ENCODE data around the gene SPATA12. TPM values are rescaled to one million over a fixed set of nuclear protein-coding genes. Genes with fewer than 3 reads are reported as not detected.

SPATA12 gene
- polyA plus RNA-seq, 1 experiment, result not detected

DNA sequence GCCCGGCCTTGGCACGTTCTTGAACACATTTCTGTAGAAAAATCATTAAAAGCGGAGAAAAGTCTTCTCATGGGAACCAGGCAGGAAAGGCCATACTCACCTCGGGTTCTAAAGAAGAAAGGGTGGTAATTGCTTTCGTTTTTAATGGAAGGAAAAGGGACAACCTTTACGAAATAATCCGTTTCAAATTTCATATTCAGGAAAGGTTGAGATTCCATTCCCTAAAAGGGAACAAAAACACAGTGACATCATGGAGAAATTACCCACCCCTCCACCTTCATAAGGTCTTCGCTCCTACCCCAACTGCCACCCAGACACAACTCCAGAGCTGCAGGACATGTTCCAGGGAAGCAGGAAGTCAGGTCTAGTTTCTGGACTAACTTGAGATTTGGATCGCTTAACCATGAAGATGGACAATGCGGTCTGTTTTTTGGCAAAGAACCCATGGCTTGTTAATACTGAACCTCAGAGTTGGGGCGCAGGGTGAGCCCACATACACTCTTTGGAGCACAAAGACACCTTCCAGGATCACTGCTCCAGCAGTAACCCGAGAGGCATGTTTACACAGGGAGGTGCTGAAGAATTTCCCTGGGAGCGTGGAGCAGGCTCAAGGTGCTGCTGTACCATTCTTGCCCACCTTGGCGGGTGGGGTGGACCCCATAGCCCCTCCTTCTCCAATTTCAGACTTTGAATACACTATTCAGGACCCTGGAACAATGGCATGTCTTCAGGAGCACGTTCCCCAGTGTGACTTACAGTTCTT, 49.2 kb downstream of the SPATA12 start:
- TF ChIP-seq, protein P1, sequence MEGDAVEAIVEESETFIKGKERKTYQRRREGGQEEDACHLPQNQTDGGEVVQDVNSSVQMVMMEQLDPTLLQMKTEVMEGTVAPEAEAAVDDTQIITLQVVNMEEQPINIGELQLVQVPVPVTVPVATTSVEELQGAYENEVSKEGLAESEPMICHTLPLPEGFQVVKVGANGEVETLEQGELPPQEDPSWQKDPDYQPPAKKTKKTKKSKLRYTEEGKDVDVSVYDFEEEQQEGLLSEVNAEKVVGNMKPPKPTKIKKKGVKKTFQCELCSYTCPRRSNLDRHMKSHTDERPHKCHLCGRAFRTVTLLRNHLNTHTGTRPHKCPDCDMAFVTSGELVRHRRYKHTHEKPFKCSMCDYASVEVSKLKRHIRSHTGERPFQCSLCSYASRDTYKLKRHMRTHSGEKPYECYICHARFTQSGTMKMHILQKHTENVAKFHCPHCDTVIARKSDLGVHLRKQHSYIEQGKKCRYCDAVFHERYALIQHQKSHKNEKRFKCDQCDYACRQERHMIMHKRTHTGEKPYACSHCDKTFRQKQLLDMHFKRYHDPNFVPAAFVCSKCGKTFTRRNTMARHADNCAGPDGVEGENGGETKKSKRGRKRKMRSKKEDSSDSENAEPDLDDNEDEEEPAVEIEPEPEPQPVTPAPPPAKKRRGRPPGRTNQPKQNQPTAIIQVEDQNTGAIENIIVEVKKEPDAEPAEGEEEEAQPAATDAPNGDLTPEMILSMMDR (IDR thresholded peaks at IDR 0.05; ENCODE audit: insufficient read depth, low read depth, low read length), result no peak
- ChIA-PET POLR2A (no interaction called here), CTCF (interaction anchor here (0.9 to 3.2 kb wide), 3 partner anchors 8 to 104 kb away, joined by 3 to 18 read pairs (median 3); no protein-coding TSS in a partner anchor)
- no peaks in the 10 kb centered on the region for H3K27me3 ChIP-seq (ENCODE audit: control insufficient read depth, insufficient read depth, low read length)
- no peak overlapping the region for H3K4me3 ChIP-seq (ENCODE audit: low read depth, low read length)
- DNase-seq (ENCODE audit: low read depth), result no peak
- H3K36me3 ChIP-seq (ENCODE audit: control insufficient read depth, insufficient read depth, low read length), result no peaks in the 10 kb centered on the region

DNA sequence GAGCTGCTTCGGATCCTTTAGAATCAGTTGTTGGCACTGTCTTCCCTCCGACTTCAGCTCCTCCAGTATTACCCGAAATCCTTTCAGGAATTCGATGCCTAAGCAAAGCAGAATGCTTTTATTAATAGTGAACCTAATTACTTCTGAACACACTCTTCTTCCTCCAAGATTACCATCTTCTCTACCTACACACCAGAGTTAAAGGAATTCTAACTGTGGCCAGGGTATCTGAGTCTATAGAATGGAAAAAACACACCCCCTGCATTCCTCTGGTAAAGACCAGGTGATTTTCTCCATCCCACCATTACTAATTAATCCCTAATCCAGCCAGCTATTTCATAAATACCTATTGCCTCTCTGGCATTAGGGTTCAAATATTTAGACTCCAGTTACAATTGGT, 49.8 kb downstream of the SPATA12 start:
- POLR2A ChIA-PET, result no interaction called here
- CTCF ChIA-PET, result interaction anchor here (0.9 to 3.2 kb wide), 3 partner anchors 9 to 105 kb away, joined by 3 to 18 read pairs (median 3); no protein-coding TSS in a partner anchor
- TF ChIP-seq, protein P1 (IDR thresholded peaks at IDR 0.05; ENCODE audit: insufficient read depth, low read depth, low read length), result no peak
- no peak overlapping the region for H3K4me3 ChIP-seq (ENCODE audit: low read depth, low read length)
- no peaks in the 10 kb centered on the region for H3K27me3 ChIP-seq (ENCODE audit: control insufficient read depth, insufficient read depth, low read length)
- DNase-seq (ENCODE audit: low read depth), result no peak
- H3K36me3 ChIP-seq (ENCODE audit: control insufficient read depth, insufficient read depth, low read length), result no peaks in the 10 kb centered on the region

DNA sequence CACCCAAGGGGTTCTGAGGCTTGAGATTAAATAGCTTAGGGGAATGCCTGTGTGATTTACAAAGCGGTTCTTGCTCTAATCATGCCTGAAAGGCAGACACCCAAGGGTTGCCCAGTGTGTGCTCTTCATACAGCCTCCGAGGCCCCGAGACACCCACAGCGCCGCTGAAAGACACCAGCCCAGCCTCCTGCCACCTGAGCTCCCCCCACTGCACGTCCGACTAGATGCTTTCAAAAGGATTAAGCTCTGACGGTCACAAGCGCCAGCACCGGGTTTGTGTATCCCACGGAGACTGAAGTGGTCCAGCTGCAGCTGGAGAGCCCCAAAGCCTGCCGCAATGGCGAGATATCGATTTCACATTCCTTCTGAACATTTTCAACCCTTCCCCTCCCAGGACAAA, 50.3 kb downstream of the SPATA12 start:
- DNase-seq (ENCODE audit: low read depth), result no peak
- Histone ChIP-seq H3K36me3 (ENCODE audit: control insufficient read depth, insufficient read depth, low read length) (no peaks in the 10 kb centered on the region), H3K27me3 (ENCODE audit: control insufficient read depth, insufficient read depth, low read length) (no peaks in the 10 kb centered on the region), H3K4me3 (ENCODE audit: low read depth, low read length) (no peak overlapping the region)
- TF ChIP-seq, protein P1 (IDR thresholded peaks at IDR 0.05; ENCODE audit: insufficient read depth, low read depth, low read length), result no peak
- CTCF ChIA-PET, result interaction anchor here (0.9 to 3.2 kb wide), 3 partner anchors 10 to 106 kb away, joined by 3 to 18 read pairs (median 3); no protein-coding TSS in a partner anchor
- POLR2A ChIA-PET, result no interaction called here

DNA sequence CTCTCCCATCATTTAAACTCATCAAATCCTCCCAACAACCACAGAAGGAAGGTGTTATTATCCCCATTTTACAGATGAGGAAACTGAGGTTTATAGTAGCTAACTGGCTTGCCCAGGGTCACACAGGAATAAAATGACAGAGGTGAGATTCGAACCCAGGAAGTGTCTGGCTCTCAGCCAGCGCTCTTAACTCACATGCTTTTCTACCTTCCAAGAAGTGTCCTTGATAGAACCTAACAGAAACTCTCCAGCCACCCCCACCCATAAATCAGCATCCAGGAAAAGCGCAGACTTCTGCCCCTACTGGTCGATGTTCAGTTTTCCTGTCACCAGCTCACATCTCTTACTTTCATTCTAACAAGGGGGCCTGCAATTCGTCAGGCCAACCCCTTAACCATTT, 51.7 kb downstream of the SPATA12 start:
- Histone ChIP-seq H3K36me3 (ENCODE audit: control insufficient read depth, insufficient read depth, low read length) (no peaks in the 10 kb centered on the region), H3K4me3 (ENCODE audit: low read depth, low read length) (no peak overlapping the region), H3K27me3 (ENCODE audit: control insufficient read depth, insufficient read depth, low read length) (no peaks in the 10 kb centered on the region)
- TF ChIP-seq, protein P1 (IDR thresholded peaks at IDR 0.05; ENCODE audit: insufficient read depth, low read depth, low read length), result no peak
- ChIA-PET CTCF (interaction anchor here (0.6 to 3.2 kb wide), 4 partner anchors 11 to 42 kb away, joined by 3 to 18 read pairs (median 3); no protein-coding TSS in a partner anchor), POLR2A (no interaction called here)
- no peak for DNase-seq (ENCODE audit: low read depth)

DNA sequence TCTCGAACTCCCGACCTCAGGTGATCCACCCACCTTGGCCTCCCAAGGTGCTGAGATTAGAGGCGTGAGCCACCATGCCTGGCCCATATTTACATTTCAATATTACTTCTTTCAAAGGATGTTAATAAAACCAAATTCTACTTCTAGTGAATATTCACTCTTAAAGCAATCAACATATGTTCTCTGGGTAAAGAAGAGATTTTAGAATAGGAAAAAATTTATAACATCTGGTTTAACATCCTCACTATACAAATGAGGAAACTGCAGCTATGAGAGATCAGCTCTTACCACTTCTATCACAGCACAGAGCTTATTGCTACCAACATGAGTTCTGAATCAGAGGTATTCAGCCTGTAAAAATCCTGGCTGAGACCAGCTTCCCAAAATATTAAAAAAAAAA, 56.0 kb downstream of the SPATA12 start:
- Histone ChIP-seq H3K27me3 (ENCODE audit: control insufficient read depth, insufficient read depth, low read length) (no peaks in the 10 kb centered on the region), H3K36me3 (ENCODE audit: control insufficient read depth, insufficient read depth, low read length) (no peaks in the 10 kb centered on the region), H3K4me3 (ENCODE audit: low read depth, low read length) (no peak overlapping the region)
- DNase-seq (ENCODE audit: low read depth), result no peak
- ChIA-PET CTCF (interaction anchor here (0.8 to 1.6 kb wide), 2 partner anchors 8 to 17 kb away, joined by 3 to 4 read pairs; no protein-coding TSS in a partner anchor), POLR2A (no interaction called here)
- TF ChIP-seq, protein P1 (IDR thresholded peaks at IDR 0.05; ENCODE audit: insufficient read depth, low read depth, low read length), result no peak

Data from BJ (cell line).